ENCODE data around the gene PPIL3.

- TF ChIP-seq, protein P1, sequence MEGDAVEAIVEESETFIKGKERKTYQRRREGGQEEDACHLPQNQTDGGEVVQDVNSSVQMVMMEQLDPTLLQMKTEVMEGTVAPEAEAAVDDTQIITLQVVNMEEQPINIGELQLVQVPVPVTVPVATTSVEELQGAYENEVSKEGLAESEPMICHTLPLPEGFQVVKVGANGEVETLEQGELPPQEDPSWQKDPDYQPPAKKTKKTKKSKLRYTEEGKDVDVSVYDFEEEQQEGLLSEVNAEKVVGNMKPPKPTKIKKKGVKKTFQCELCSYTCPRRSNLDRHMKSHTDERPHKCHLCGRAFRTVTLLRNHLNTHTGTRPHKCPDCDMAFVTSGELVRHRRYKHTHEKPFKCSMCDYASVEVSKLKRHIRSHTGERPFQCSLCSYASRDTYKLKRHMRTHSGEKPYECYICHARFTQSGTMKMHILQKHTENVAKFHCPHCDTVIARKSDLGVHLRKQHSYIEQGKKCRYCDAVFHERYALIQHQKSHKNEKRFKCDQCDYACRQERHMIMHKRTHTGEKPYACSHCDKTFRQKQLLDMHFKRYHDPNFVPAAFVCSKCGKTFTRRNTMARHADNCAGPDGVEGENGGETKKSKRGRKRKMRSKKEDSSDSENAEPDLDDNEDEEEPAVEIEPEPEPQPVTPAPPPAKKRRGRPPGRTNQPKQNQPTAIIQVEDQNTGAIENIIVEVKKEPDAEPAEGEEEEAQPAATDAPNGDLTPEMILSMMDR (IDR thresholded peaks at IDR 0.05): no peak
- TF ChIP-seq POLR2A (IDR thresholded peaks at IDR 0.05): no peak
These were observed 11.4 kb downstream of the PPIL3 start for GRCh38 chr2:200877443-200877842.

Data from body of pancreas (tissue), 4 donors.